Measurements from ENCODE around the gene TTYH2. TPM values are rescaled to one million over a fixed set of nuclear protein-coding genes. Genes with fewer than 3 reads are reported as not detected.

TTYH2 gene
- total RNA-seq, 1 donor from 2014 or later, result 16.8 TPM

GRCh38 chr17:74206332-74206818 is 7.0 kb upstream of the TTYH2 start:
- TF ChIP-seq CTCF (IDR thresholded peaks at IDR 0.05; ENCODE audit: unreplicated experiment), result no peak
- Mint-ChIP-seq H3K27ac (no peak overlapping the region), H3K4me3 (no peak overlapping the region), H3K4me1 (peaks cover 31% of the 10 kb centered on the region), H3K27me3 (ENCODE audit: low read depth) (peaks cover 8% of the 10 kb centered on the region), H3K9me3 (no peaks in the 10 kb centered on the region), H3K36me3 (peaks cover 16% of the 10 kb centered on the region)
- no peak for DNase-seq (ENCODE audit: low spot score in 2 of 2, unreplicated experiment in 2 of 2)

- peaks cover 7% of the 10 kb centered on the region for H3K36me3 Mint-ChIP-seq
- H3K4me3 Mint-ChIP-seq, result no peak overlapping the region
- no peaks in the 10 kb centered on the region for H3K9me3 Mint-ChIP-seq
- DNase-seq (ENCODE audit: low spot score in 2 of 2, unreplicated experiment in 2 of 2), result peak in 1 of 2 experiments; percentile 77
- peak; percentile 89 for TF ChIP-seq CTCF (IDR thresholded peaks at IDR 0.05; ENCODE audit: unreplicated experiment)
- H3K27me3 Mint-ChIP-seq (ENCODE audit: low read depth), result peaks cover 32% of the 10 kb centered on the region
- peaks cover 42% of the 10 kb centered on the region for H3K4me1 Mint-ChIP-seq
- H3K27ac Mint-ChIP-seq, result peak overlapping the region; percentile 57
Measured at GRCh38 chr17:74210191-74211140, 2.9 kb upstream of the TTYH2 start.

- Mint-ChIP-seq H3K9me3 (no peaks in the 10 kb centered on the region), H3K4me1 (peaks cover 39% of the 10 kb centered on the region), H3K4me3 (peak overlapping the region; percentile 77), H3K36me3 (peaks cover 4% of the 10 kb centered on the region), H3K27me3 (ENCODE audit: low read depth) (peaks cover 41% of the 10 kb centered on the region), H3K27ac (peak overlapping the region; percentile 57)
- no peak for TF ChIP-seq CTCF (IDR thresholded peaks at IDR 0.05; ENCODE audit: unreplicated experiment)
- peak in 1 of 2 experiments; percentile 48 for DNase-seq (ENCODE audit: low spot score in 2 of 2, unreplicated experiment in 2 of 2)
Measured at GRCh38 chr17:74211141-74211911, 2.0 kb upstream of the TTYH2 start.

- no peak for DNase-seq (ENCODE audit: low spot score in 2 of 2, unreplicated experiment in 2 of 2)
- H3K4me1 Mint-ChIP-seq, result peaks cover 37% of the 10 kb centered on the region
- H3K36me3 Mint-ChIP-seq, result peaks cover 2% of the 10 kb centered on the region
- H3K27ac Mint-ChIP-seq, result peak overlapping the region; percentile 57
- H3K9me3 Mint-ChIP-seq, result no peaks in the 10 kb centered on the region
- H3K4me3 Mint-ChIP-seq, result peak overlapping the region; percentile 77
- H3K27me3 Mint-ChIP-seq (ENCODE audit: low read depth), result peaks cover 46% of the 10 kb centered on the region
- TF ChIP-seq CTCF (IDR thresholded peaks at IDR 0.05; ENCODE audit: unreplicated experiment), result no peak
Measured at GRCh38 chr17:74211912-74212208, 1.5 kb upstream of the TTYH2 start.

- H3K4me1 Mint-ChIP-seq, result peaks cover 37% of the 10 kb centered on the region
- peak overlapping the region; percentile 77 for H3K4me3 Mint-ChIP-seq
- H3K36me3 Mint-ChIP-seq, result peaks cover 2% of the 10 kb centered on the region
- peak overlapping the region; percentile 68 for H3K27ac Mint-ChIP-seq
- no peak for TF ChIP-seq CTCF (IDR thresholded peaks at IDR 0.05; ENCODE audit: unreplicated experiment)
- peaks cover 50% of the 10 kb centered on the region for H3K27me3 Mint-ChIP-seq (ENCODE audit: low read depth)
- H3K9me3 Mint-ChIP-seq, result no peaks in the 10 kb centered on the region
- peak in 1 of 2 experiments; percentile 42 for DNase-seq (ENCODE audit: low spot score in 2 of 2, unreplicated experiment in 2 of 2)
Measured at GRCh38 chr17:74212209-74212912, 1.0 kb upstream of the TTYH2 start.
